ENCODE measurements around the gene MAP4K1.
A peak's percentile ranks its signal among the peaks of the same experiment; 100 is the strongest.

Gene MAP4K1

GRCh38 chr19:38551450-38551813 lies 66.3 kb downstream of the MAP4K1 start:
- Mint-ChIP-seq H3K4me3 (no peak overlapping the region), H3K4me1 (peaks cover 17% of the 10 kb centered on the region), H3K27ac (no peak overlapping the region), H3K36me3 (no peaks in the 10 kb centered on the region), H3K9me3 (no peaks in the 10 kb centered on the region), H3K27me3 (peaks cover 1% of the 10 kb centered on the region)

GRCh38 chr19:38550376-38550775 lies 67.4 kb downstream of the MAP4K1 start:
- Mint-ChIP-seq H3K9me3 (no peaks in the 10 kb centered on the region), H3K27me3 (peaks cover 1% of the 10 kb centered on the region), H3K4me1 (peaks cover 17% of the 10 kb centered on the region), H3K36me3 (no peaks in the 10 kb centered on the region), H3K27ac (peak overlapping the region; percentile 8), H3K4me3 (no peak overlapping the region)

GRCh38 chr19:38549942-38550341 lies 67.8 kb downstream of the MAP4K1 start:
- Mint-ChIP-seq H3K4me1 (peaks cover 16% of the 10 kb centered on the region), H3K9me3 (no peaks in the 10 kb centered on the region), H3K27ac (peak overlapping the region; percentile 8), H3K36me3 (no peaks in the 10 kb centered on the region), H3K27me3 (peaks cover 1% of the 10 kb centered on the region), H3K4me3 (no peak overlapping the region)

- no peaks in the 10 kb centered on the region for H3K36me3 Mint-ChIP-seq
- no peaks in the 10 kb centered on the region for H3K9me3 Mint-ChIP-seq
- H3K27ac Mint-ChIP-seq: no peak overlapping the region
- no peak overlapping the region for H3K4me3 Mint-ChIP-seq
- H3K27me3 Mint-ChIP-seq: no peaks in the 10 kb centered on the region
- peaks cover 22% of the 10 kb centered on the region for H3K4me1 Mint-ChIP-seq
Observed at GRCh38 chr19:38549061-38549460, 68.7 kb downstream of the MAP4K1 start.

- Mint-ChIP-seq H3K27ac (no peak overlapping the region), H3K4me3 (no peak overlapping the region), H3K9me3 (no peaks in the 10 kb centered on the region), H3K4me1 (peaks cover 23% of the 10 kb centered on the region), H3K36me3 (no peaks in the 10 kb centered on the region), H3K27me3 (no peaks in the 10 kb centered on the region)
Observed at GRCh38 chr19:38547421-38547820, 70.3 kb downstream of the MAP4K1 start.

- no peaks in the 10 kb centered on the region for H3K9me3 Mint-ChIP-seq
- peaks cover 17% of the 10 kb centered on the region for H3K4me1 Mint-ChIP-seq
- no peaks in the 10 kb centered on the region for H3K36me3 Mint-ChIP-seq
- no peak overlapping the region for H3K27ac Mint-ChIP-seq
- no peaks in the 10 kb centered on the region for H3K27me3 Mint-ChIP-seq
- no peak overlapping the region for H3K4me3 Mint-ChIP-seq
Observed at GRCh38 chr19:38545596-38545995, 72.2 kb downstream of the MAP4K1 start.

GRCh38 chr19:38544569-38545315 lies 73.0 kb downstream of the MAP4K1 start:
- no peak overlapping the region for H3K4me3 Mint-ChIP-seq
- H3K4me1 Mint-ChIP-seq: peaks cover 17% of the 10 kb centered on the region
- H3K27me3 Mint-ChIP-seq: no peaks in the 10 kb centered on the region
- H3K27ac Mint-ChIP-seq: peak overlapping the region; percentile 78
- no peaks in the 10 kb centered on the region for H3K9me3 Mint-ChIP-seq
- no peaks in the 10 kb centered on the region for H3K36me3 Mint-ChIP-seq

- H3K9me3 Mint-ChIP-seq: no peaks in the 10 kb centered on the region
- peaks cover 24% of the 10 kb centered on the region for H3K4me1 Mint-ChIP-seq
- no peak overlapping the region for H3K4me3 Mint-ChIP-seq
- H3K27me3 Mint-ChIP-seq: no peaks in the 10 kb centered on the region
- H3K27ac Mint-ChIP-seq: peak overlapping the region; percentile 78
- no peaks in the 10 kb centered on the region for H3K36me3 Mint-ChIP-seq
Observed at GRCh38 chr19:38543807-38544568, 73.8 kb downstream of the MAP4K1 start.

- Mint-ChIP-seq H3K9me3 (no peaks in the 10 kb centered on the region), H3K27ac (no peak overlapping the region), H3K4me1 (peaks cover 31% of the 10 kb centered on the region), H3K4me3 (no peak overlapping the region), H3K36me3 (no peaks in the 10 kb centered on the region), H3K27me3 (no peaks in the 10 kb centered on the region)
Observed at GRCh38 chr19:38543286-38543806, 74.4 kb downstream of the MAP4K1 start.

- peaks cover 44% of the 10 kb centered on the region for H3K4me1 Mint-ChIP-seq
- no peaks in the 10 kb centered on the region for H3K27me3 Mint-ChIP-seq
- H3K27ac Mint-ChIP-seq: no peak overlapping the region
- H3K36me3 Mint-ChIP-seq: no peaks in the 10 kb centered on the region
- H3K4me3 Mint-ChIP-seq: no peak overlapping the region
- H3K9me3 Mint-ChIP-seq: no peaks in the 10 kb centered on the region
Observed at GRCh38 chr19:38542040-38542439, 75.7 kb downstream of the MAP4K1 start.

GRCh38 chr19:38539751-38540150 lies 78.0 kb downstream of the MAP4K1 start:
- peaks cover 50% of the 10 kb centered on the region for H3K4me1 Mint-ChIP-seq
- no peak overlapping the region for H3K4me3 Mint-ChIP-seq
- peaks cover 2% of the 10 kb centered on the region for H3K36me3 Mint-ChIP-seq
- peak overlapping the region; percentile 90 for H3K27ac Mint-ChIP-seq
- H3K9me3 Mint-ChIP-seq: no peaks in the 10 kb centered on the region
- no peaks in the 10 kb centered on the region for H3K27me3 Mint-ChIP-seq

GRCh38 chr19:38538793-38539528 lies 78.8 kb downstream of the MAP4K1 start:
- H3K9me3 Mint-ChIP-seq: no peaks in the 10 kb centered on the region
- H3K27ac Mint-ChIP-seq: peak overlapping the region; percentile 90
- H3K36me3 Mint-ChIP-seq: peaks cover 2% of the 10 kb centered on the region
- H3K4me3 Mint-ChIP-seq: peak overlapping the region; percentile 49
- H3K4me1 Mint-ChIP-seq: peaks cover 42% of the 10 kb centered on the region
- no peaks in the 10 kb centered on the region for H3K27me3 Mint-ChIP-seq

- Mint-ChIP-seq H3K27me3 (no peaks in the 10 kb centered on the region), H3K4me3 (peak overlapping the region; percentile 49), H3K9me3 (no peaks in the 10 kb centered on the region), H3K27ac (peak overlapping the region; percentile 90), H3K36me3 (peaks cover 2% of the 10 kb centered on the region), H3K4me1 (peaks cover 40% of the 10 kb centered on the region)
Observed at GRCh38 chr19:38538386-38538785, 79.4 kb downstream of the MAP4K1 start.

Data from activated naive CD4-positive, alpha-beta T cell treated with anti-CD3 and anti-CD28 coated beads, Interleukin-2, amount 50 U/mL, for 24 hours (primary cell).